Stimulated activated naive CD4-positive, alpha-beta T cell (primary cell): ENCODE results near the gene MID1.

Experiments
- DNase-seq, 6 experiments: peaks; one replicate each; lab custom pipeline; 2025; lab: John Stamatoyannopoulos, UW

Gene MID1

GRCh38 chrX:10485326-10485725 is 135.1 kb downstream of the MID1 start:
- no peak for DNase-seq

GRCh38 chrX:10484683-10485247 is 135.6 kb downstream of the MID1 start:
- DNase-seq, result no peak

DNA sequence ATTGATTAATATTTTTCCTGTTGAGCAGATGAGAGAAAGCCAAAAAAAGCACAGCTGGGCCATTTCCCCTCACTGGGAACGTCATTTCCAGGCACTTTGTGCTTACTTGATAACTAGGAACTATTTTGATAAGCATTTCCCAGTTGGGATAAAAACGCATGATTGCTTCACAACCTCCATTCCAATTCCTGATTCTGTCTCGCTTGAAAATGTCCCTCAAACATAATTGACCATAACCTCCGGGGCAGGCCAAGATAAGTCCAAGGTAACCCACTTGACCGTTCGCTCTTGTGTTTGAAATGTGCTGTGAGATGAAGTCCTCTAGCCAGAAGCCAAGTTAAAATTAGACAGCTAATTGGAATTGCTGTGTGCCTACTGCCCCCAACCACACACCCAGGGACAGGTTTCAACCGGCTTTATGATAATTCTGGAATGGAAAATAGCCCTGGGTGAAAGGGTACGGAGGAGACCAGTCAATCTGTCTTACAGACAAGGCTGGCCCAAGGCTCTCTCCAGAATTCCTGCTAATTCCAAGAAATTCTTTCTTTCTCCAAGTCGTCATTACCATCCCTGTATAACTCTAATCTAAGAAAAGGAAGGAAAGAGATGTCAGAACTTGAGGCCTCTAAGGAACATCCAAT is 137.1 kb downstream of the MID1 start:
- no peak for DNase-seq

GRCh38 chrX:10482708-10483107 is 137.7 kb downstream of the MID1 start:
- no peak for DNase-seq

GRCh38 chrX:10482261-10482660 is 138.1 kb downstream of the MID1 start:
- DNase-seq, result no peak

- DNase-seq, result no peak
Measured at GRCh38 chrX:10480861-10481260, 139.5 kb downstream of the MID1 start.

- no peak for DNase-seq
Measured at GRCh38 chrX:10479508-10479907, 140.9 kb downstream of the MID1 start.

GRCh38 chrX:10477525-10477924 is 142.9 kb downstream of the MID1 start:
- no peak for DNase-seq

DNA sequence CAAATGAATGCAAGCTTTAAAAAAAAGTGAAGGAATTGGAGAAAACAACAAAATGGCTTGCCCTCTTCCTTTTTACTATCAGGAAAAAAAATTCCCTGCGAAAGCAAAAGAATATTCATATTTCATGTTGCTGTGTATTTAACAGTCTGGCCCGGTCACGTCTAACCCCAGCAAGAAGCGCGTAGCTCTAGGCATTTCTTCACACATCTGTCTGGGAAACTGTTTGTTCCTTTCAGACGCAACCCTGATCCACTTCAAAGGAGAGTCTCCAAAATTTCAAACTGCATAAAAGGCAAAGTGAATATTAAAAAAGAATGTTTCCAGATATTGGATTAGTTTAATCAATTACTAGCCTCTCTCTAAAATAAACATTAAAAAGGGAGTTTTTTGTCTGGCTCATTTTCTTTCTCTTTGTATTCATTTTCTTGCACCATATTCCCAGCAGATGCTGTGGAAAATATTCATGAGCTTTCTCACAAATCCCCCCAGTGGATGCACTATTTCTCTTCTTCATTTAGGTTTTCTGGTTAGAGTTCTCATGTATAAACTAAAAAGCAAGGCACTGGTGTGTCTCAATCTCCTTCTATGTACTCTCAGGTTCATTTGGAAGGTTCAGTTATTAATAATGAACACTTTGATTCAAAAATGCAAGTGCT is 145.3 kb downstream of the MID1 start:
- DNase-seq, result no peak

GRCh38 chrX:10474510-10474909 is 145.9 kb downstream of the MID1 start:
- DNase-seq, result no peak

DNA sequence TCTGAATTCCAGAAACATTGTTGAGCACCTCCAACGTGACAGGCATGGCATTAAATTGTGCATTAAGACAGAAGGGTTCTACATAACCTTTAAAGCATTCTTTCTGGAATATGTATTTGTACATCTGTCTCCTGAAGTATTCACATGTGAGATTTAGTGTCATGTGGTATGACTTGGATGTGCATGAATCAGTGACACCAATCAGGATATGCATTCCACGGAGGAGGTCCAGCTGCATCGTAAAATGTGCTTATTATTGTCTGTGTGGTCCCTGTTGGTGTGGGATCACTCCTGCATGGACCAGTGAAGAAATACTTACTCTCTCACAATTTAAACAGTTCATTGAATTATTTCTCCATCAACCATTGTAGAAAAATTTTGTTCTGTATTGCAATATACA is 149.0 kb downstream of the MID1 start:
- DNase-seq, result no peak

DNA sequence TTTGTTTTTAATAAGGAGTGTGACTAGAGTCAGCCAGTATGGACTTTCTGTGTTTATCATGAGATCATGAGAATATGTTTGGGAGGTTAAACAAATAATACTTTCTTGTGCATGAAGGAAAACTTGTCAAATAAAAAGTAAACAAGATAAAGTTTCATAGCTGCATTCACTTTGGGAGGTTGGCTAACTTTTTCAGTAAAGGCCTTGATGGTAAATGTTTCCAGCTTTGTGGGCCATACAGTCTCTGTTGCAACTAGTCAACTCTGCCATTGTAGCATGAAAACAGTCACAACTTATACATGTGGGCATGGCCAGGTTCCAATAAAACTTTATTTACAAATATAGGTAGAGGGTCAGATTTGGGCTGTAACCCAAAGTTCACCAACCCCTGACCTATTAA is 150.4 kb downstream of the MID1 start:
- DNase-seq, result no peak

DNA sequence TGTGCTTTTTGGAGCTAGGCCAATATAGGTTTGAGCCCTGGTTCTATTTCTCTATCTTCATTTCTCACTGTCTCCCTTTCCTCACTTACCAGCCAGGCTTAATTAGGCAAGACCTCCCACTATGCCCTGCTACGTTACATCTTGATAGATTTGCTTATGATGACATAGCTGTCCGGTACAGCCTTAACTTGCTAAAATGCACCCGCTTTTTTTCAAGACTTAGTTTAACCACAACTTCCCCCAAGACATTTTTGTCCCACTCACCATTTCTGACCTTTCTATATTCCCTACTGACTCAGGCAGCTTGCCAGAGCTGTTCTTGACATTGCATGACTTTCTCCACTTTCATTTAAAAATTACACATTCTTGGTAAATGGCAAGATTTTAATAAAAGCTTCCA is 152.6 kb downstream of the MID1 start:
- no peak for DNase-seq

DNA sequence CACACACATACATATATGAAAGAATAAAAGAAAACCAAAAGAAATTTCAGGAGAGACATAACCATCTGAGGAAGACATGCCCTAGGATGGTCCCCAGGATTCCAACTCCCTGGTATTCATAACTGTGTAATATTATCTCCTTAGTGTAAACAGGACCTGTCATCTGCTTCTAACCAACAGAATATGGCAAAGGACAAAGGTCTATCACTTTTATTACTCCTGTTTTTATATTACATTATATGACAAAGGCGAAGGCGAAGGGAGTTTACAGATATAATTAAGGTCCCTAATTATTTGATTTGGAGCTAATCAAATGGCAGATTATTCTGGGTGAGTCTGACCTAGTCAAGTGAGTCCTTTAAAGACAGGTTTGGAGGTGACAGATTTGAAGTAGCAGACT is 155.1 kb downstream of the MID1 start:
- no peak for DNase-seq

DNA sequence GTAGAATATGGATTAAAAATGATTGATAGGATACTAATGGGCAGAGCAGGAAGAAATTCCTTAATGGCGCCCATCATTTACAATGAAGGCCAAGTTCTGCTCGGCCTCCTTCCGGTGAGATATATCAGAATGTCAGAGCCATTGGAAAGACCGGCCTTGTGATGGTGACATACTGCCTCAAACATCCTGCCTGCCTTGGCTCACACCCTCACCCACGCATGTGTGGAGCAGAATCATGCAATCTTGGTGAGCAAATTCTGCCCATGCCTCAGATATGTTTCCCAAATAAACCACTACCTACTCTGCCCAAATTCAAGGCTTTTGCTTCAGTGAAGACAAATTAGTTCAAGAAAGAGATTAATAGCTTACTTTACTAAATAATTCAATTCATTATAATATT is 163.3 kb downstream of the MID1 start:
- DNase-seq, result no peak

DNA sequence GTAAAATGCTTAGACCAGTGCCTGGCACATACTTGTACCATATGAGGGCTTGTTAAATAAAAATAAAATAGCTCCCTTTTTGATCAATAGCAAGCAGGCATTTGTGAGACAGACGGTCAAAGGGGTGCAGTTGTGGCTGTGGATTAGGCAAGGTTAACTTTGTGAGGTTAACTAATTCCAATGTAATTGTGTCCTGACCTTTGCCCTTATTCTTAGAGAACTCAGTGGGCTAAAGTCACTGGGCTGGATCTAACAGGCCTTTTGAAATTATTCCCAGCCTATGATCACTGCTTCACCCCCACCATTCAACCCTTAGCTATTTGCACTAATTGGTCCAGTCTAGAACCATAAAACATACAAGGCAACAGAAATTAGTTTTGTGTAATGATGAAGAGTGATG is 166.4 kb downstream of the MID1 start:
- no peak for DNase-seq

DNA sequence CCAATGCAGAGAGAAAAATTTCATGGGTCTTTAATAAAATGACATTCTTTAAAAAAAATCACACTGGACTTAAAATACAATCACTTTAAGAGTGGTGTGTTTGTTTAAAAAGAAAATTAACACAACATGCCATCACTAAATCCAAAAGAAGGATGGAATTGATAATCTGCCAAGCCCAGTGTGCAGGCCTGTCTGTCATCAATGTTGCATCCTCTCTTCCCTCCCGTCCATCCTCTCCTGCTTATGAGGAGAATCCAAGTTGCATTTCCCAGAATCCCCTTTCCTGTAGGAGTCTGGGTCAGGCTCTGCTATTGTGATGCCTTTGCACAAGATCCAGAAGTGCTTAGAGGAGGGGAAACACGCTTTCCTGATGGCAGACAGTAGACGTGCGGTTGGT is 169.4 kb downstream of the MID1 start:
- DNase-seq, result no peak

- DNase-seq, result no peak
Measured at GRCh38 chrX:10450229-10450958, 170.0 kb downstream of the MID1 start.

DNA sequence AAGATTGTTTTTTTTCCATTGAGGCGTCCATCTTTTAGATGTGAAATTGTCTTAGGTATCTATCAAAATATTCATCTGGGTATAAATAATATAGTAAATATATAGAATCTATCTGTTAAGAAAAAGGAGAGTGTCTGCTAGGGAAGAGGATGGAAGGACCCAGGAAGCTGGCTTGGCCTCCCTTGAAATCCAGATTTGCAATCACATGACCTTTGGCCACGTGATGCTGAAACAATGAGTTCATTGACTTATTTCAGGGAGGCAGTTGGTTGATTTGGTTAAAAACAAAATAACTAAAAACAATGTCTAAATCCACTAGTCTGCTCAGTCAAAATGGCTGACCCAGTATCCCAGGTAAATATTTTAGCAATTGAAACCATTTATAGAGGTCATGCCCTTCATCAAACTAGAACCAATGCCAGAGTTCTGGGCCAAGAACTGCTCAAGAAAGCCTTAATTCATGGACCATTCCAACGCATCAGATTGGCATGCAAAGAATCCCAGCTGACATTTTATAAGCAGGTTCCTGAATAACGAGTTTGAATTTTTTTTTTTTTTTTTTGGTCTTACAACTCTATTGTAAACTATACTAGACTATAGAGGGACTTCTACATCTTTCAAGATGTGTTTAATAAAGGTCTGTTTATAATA is 172.7 kb downstream of the MID1 start:
- DNase-seq, result no peak

DNA sequence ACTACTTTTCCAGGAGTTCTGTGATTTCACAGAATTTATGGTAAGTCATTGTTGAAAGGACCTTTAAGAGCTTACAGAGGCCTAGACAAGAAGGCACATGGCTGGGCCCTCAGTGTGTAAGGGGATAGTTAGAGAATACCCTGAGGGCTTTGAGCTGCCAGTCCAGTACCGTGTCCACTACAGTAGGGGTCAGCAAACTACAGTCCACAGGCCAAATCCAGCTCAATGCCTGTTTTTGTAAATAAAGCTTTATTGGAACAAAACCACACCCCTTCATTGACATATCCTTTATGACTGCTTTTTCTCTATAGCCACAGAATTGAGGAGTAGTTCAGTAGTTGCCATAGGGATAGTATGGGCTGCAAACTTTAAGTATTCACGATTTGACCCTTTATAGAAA is 176.2 kb downstream of the MID1 start:
- DNase-seq, result no peak

GRCh38 chrX:10441464-10441863 is 178.9 kb downstream of the MID1 start:
- DNase-seq, result no peak

- DNase-seq, result no peak
Measured at GRCh38 chrX:10433296-10433965, 187.0 kb downstream of the MID1 start.
